Upper lobe of right lung (tissue), 1 donor: ENCODE measurements around the gene PLCH1. TPM values are rescaled to one million over a fixed set of nuclear protein-coding genes. Genes with fewer than 3 reads are reported as not detected.

Source experiments
- ATAC-seq: fragments of 200-7000 bp; cut with Tn5 transposase; one replicate; pipeline ENCODE4 v1.9.1; 2020; ENCODE audit warnings: mild to moderate bottlenecking, moderate library complexity
- DNase-seq: peaks from one replicate; pipeline ENCODE4 v3.0.0-alpha.2; 2020
- H3K27ac ChIP-seq: fragments of 200-600 bp; one replicate; pipeline ENCODE4 v1.8.0; 2022
- H3K27me3 ChIP-seq: fragments of 200-600 bp; one replicate; pipeline ENCODE4 v1.8.0; 2022; ENCODE audit warnings: mild to moderate bottlenecking
- H3K36me3 ChIP-seq: fragments of 200-600 bp; one replicate; pipeline ENCODE4 v1.8.0; 2022
- H3K4me1 ChIP-seq: fragments of 200-600 bp; one replicate; pipeline ENCODE4 v1.8.0; 2022
- H3K4me3 ChIP-seq: fragments of 200-600 bp; one replicate; pipeline ENCODE4 v1.8.0; 2022; ENCODE audit warnings: mild to moderate bottlenecking
- H3K9me3 ChIP-seq: fragments of 200-600 bp; one replicate; pipeline ENCODE4 v1.8.0; 2022
- CTCF ChIP-seq: fragments of 200-600 bp; IDR thresholded peaks from one replicate; pipeline ENCODE4 v1.8.0; 2022; ENCODE audit warnings: antibody characterized with exemption
- intact Hi-C: fragments of 100-400 bp; cut with DNase I; formaldehyde crosslinking; loops from one replicate; pipeline ENCODE4 v1.11.0; 2022
- total RNA-seq: library from RNA; stranded (reverse); fragmentation: NEBNext Ultra II Directional; extraction: Animal tissue kit (Norgen Biotek cat#: 25700); gene quantifications from one replicate; pipeline ENCODE4 v1.2.1, GENCODE V29; 2021
- donor health status: DM: no; HTN: yes; CAD: no; lungs with severe emphysema.

The PLCH1 gene
- total RNA-seq, 1 donor from 2014 or later: 12.1 TPM

- DNase-seq: no peak
- H3K9me3 ChIP-seq: no peaks in the 10 kb centered on the region
- ATAC-seq: no peak
- H3K27ac ChIP-seq: peak overlapping the region; percentile 19
- no peaks in the 10 kb centered on the region for H3K36me3 ChIP-seq
- H3K27me3 ChIP-seq: no peaks in the 10 kb centered on the region
- intact Hi-C loops: no loop called here
- no peak for TF ChIP-seq CTCF
- H3K4me1 ChIP-seq: peaks cover 6% of the 10 kb centered on the region
- no peak overlapping the region for H3K4me3 ChIP-seq
These were observed 353.8 kb downstream of the PLCH1 start for GRCh38 chr3:155391104-155391503.

GRCh38 chr3:155390351-155390750 is 354.5 kb downstream of the PLCH1 start:
- Histone ChIP-seq H3K27me3 (no peaks in the 10 kb centered on the region), H3K4me1 (peaks cover 6% of the 10 kb centered on the region), H3K36me3 (no peaks in the 10 kb centered on the region), H3K27ac (peak overlapping the region; percentile 19), H3K4me3 (no peak overlapping the region), H3K9me3 (no peaks in the 10 kb centered on the region)
- intact Hi-C loops: no loop called here
- TF ChIP-seq CTCF: no peak
- no peak for DNase-seq
- ATAC-seq: no peak

- no peaks in the 10 kb centered on the region for H3K27me3 ChIP-seq
- no peak for TF ChIP-seq CTCF
- DNase-seq (no peak), ATAC-seq (no peak)
- intact Hi-C loops: no loop called here
- H3K4me1 ChIP-seq: peaks cover 6% of the 10 kb centered on the region
- no peaks in the 10 kb centered on the region for H3K36me3 ChIP-seq
- no peaks in the 10 kb centered on the region for H3K9me3 ChIP-seq
- no peak overlapping the region for H3K27ac ChIP-seq
- H3K4me3 ChIP-seq: no peak overlapping the region
These were observed 356.5 kb downstream of the PLCH1 start for GRCh38 chr3:155388417-155388816.

GRCh38 chr3:155387571-155387970 is 357.3 kb downstream of the PLCH1 start:
- intact Hi-C loops: no loop called here

GRCh38 chr3:155386919-155387318 is 358.0 kb downstream of the PLCH1 start:
- peak; percentile 20 for ATAC-seq
- no peak for TF ChIP-seq CTCF
- Histone ChIP-seq H3K27ac (peak overlapping the region; percentile 34), H3K4me3 (no peak overlapping the region), H3K27me3 (no peaks in the 10 kb centered on the region), H3K4me1 (peaks cover 3% of the 10 kb centered on the region), H3K9me3 (no peaks in the 10 kb centered on the region), H3K36me3 (no peaks in the 10 kb centered on the region)
- no peak for DNase-seq
- intact Hi-C loops: no loop called here

More at GRCh38 chr3:155387571-155387970, 357.3 kb downstream of the PLCH1 start:
- Histone ChIP-seq H3K27me3 (no peaks in the 10 kb centered on the region), H3K36me3 (no peaks in the 10 kb centered on the region), H3K4me3 (no peak overlapping the region), H3K4me1 (peaks cover 6% of the 10 kb centered on the region), H3K9me3 (no peaks in the 10 kb centered on the region), H3K27ac (no peak overlapping the region)
- no peak for TF ChIP-seq CTCF
- DNase-seq: no peak
- no peak for ATAC-seq
